Psoas muscle (tissue), 8 donors: Measurements from ENCODE around the gene TBC1D4. TPM values are rescaled to one million over a fixed set of nuclear protein-coding genes. Genes with fewer than 3 reads are reported as not detected.
A peak's percentile ranks its signal among the peaks of the same experiment; 100 is the strongest.

Experiments
- ATAC-seq, 4 donors: fragments of 200-7000 bp; cut with Tn5 transposase; one replicate each; pipeline ENCODE4 v1.9.1; 2020; ENCODE audit warnings: moderate library complexity in 3 of 4, mild to moderate bottlenecking in 2 of 4
- DNase-seq, 2 donors: peaks; one replicate each; pipeline ENCODE4 v3.0.0-alpha.2; 2020
- H3K27ac ChIP-seq: fragments of 200-600 bp; one replicate; pipeline ENCODE4 v1.8.0; 2022
- H3K27me3 ChIP-seq, 3 donors: fragments of 200-600 bp in 1 of 3; one replicate each; pipeline versions ENCODE4 v1.6.1 to v1.8.0; 2013 to 2022; ENCODE audit warnings: low read length in 2 of 3, mild to moderate bottlenecking in 2 of 3, moderate library complexity in 1 of 3; ENCODE audit not compliant: insufficient read depth in 3 of 3
- H3K36me3 ChIP-seq, 2 donors: fragments of 200-600 bp in 1 of 2; one replicate each; pipeline versions ENCODE4 v1.6.1 to v1.8.0; 2013 to 2022; ENCODE audit warnings: low read depth in 1 of 2, mild to moderate bottlenecking in 1 of 2, moderate library complexity in 1 of 2; ENCODE audit not compliant: insufficient read depth in 1 of 2
- H3K4me1 ChIP-seq: fragments of 200-600 bp; one replicate; pipeline ENCODE4 v1.8.0; 2022
- H3K4me3 ChIP-seq: fragments of 200-600 bp; one replicate; pipeline ENCODE4 v1.8.0; 2022; ENCODE audit warnings: mild to moderate bottlenecking
- H3K9me3 ChIP-seq: fragments of 200-600 bp; one replicate; pipeline ENCODE4 v1.8.0; 2022
- WGBS, 3 donors: extraction: QIAGEN DNeasy Blood & Tissue Kit; methylation state at CpG; one replicate each; pipeline versions ENCODE4 v1.1.6 to v1.1.7; 2013; 5-methylcytosine and 5-hydroxymethylcytosine counted together
- intact Hi-C, 2 donors: fragments of 100-400 bp; cut with DNase I; formaldehyde crosslinking; loops; one replicate each; pipeline versions ENCODE4 v1.11.0 to v1.14.2; 2022
- polyA plus RNA-seq, 3 donors: library from polyadenylated mRNA; stranded (reverse); fragments of 200-250 nt; gene quantifications; one replicate each; pipeline ENCODE4 v1.2.3, GENCODE V29; 2013
- total RNA-seq, 4 donors: library from RNA; stranded (reverse); fragmentation: NEBNext Ultra II Directional in 2 of 4; extraction: Animal tissue kit (Norgen Biotek cat#: 25700) in 2 of 4; gene quantifications; one replicate each; pipeline versions ENCODE4 v1.2.1 to v1.2.4, GENCODE V29; 2021 to 2023
- TF ChIP-seq, protein P1 (sequence below): fragments of 200-600 bp; IDR thresholded peaks from one replicate; pipeline ENCODE4 v1.8.0; 2022; ENCODE audit warnings: antibody characterized with exemption
- donor health status: healthy with polysubstance abuse.
- donor health status: DM: no; HTN: no; CAD: no; lungs with moderate emphysema.
- donor health status: Bipolar disorder and iron deficiency.
- donor health status: healthy.
- donor health status: DM: yes; HTN: yes; CAD: no.
- donor health status: DM: no; HTN: no; CAD: no.
- donor health status: DM: no; HTN: no; CAD: no.
- donor health status: DM: yes; HTN: yes; CAD: no.

TBC1D4 gene
- total and polyA plus RNA-seq, 7 donors, result 3.1 to 127 (median 89.9) TPM

DNA sequence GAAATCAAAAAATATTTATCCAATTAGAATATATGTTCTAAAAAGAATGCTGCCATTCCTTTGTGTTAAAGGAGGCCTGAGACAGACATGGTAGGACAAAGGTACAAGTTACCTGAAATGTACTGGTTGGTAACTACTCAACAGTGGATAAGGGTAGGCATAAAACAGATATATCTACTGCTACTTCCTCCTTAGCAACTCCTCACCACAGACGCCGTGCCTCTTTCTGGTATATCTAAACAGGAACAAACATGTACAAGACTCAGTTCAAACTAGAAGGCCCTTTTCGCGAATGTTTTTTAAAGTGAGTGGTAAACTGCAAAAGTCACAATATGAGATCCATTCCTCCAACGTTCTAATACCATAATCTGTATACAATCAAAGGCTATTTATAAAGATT lies 86.9 kb downstream of the TBC1D4 start:
- Histone ChIP-seq H3K4me1 (peaks cover 55% of the 10 kb centered on the region), H3K27ac (peak overlapping the region; percentile 24), H3K4me3 (no peak overlapping the region), H3K27me3 (no peaks in the 10 kb centered on the region), H3K9me3 (no peaks in the 10 kb centered on the region), H3K36me3 (no peaks in the 10 kb centered on the region)
- TF ChIP-seq, protein P1, sequence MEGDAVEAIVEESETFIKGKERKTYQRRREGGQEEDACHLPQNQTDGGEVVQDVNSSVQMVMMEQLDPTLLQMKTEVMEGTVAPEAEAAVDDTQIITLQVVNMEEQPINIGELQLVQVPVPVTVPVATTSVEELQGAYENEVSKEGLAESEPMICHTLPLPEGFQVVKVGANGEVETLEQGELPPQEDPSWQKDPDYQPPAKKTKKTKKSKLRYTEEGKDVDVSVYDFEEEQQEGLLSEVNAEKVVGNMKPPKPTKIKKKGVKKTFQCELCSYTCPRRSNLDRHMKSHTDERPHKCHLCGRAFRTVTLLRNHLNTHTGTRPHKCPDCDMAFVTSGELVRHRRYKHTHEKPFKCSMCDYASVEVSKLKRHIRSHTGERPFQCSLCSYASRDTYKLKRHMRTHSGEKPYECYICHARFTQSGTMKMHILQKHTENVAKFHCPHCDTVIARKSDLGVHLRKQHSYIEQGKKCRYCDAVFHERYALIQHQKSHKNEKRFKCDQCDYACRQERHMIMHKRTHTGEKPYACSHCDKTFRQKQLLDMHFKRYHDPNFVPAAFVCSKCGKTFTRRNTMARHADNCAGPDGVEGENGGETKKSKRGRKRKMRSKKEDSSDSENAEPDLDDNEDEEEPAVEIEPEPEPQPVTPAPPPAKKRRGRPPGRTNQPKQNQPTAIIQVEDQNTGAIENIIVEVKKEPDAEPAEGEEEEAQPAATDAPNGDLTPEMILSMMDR, result no peak
- WGBS, 3 donors, result 65 to 83% (median 78%) methylated on average over 5 of the region's 5 CpGs
- DNase-seq, result no peak
- intact Hi-C loops, result no loop called here
- no peak for ATAC-seq

DNA sequence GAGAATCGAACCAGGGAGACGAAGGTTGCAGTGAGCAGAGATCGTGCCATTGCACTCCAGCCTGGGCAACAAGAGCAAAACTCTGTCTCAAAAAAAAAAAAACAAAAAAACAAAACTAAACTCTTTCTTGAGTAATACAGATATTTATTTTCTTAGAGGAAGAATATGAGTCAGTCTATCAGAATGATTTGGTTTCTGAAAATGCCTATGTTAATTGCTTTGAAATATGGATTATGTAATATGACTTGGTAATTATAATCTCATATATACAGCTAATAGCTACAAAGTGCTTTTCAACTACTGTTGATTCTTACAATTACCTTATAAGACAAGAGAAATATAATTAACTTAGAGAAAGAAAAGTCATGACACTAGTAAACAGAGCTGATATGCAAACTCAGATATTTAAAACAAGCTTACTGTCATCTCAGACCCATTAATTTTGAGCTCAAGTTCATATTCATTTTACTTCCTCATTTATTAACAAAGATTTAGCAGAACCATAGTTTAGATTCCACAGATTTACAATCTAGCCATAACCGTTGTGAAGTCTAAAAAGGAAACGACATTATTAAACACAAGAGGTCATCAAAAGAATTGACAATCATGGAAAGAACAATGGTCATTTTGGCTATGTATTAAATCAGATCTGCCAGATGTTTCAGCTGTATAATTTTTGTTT lies 88.0 kb downstream of the TBC1D4 start:
- H3K27me3 ChIP-seq, result no peaks in the 10 kb centered on the region
- no peak overlapping the region for H3K27ac ChIP-seq
- no peaks in the 10 kb centered on the region for H3K36me3 ChIP-seq
- H3K9me3 ChIP-seq, result no peaks in the 10 kb centered on the region
- no peak overlapping the region for H3K4me3 ChIP-seq
- intact Hi-C loops, result no loop called here
- ATAC-seq, result no peak
- WGBS, 3 donors, result 59 to 65% (median 63%) methylated on average over 5 of the region's 5 CpGs
- TF ChIP-seq, protein P1, result no peak
- peaks cover 55% of the 10 kb centered on the region for H3K4me1 ChIP-seq
- DNase-seq, result no peak

DNA sequence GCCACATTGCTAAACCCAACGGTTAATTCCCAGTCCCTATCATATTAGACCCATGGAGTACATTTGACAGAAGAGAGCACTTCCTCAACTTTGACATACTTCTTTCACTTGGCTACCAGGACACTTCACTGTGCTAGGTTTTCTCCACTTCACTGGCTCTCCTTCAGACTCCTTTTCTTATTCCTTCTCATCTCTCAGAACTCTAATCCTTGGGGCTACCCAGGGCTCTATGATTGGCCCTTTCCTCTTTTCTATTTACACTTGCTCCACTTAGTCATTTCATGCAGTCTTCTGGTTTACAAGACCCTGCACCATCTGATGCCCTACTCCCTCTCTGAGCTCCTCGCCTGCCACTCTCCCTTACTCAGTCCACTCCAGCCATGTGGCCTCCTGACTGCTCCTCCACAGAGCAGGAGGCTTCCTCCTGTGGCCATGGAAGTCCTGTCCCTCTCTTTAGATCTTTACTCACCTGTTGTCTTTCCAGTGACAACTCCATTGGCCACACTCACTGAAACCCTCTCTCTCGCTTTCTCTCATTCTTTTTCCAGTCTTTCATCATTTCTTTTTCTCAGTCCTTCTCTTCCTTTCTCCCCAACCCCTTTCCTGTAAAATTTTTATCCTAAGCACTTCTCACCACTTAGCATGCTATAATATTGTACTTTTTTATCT lies 90.4 kb downstream of the TBC1D4 start:
- 71 to 88% (median 74%) methylated on average over 3 of the region's 3 CpGs for WGBS, 3 donors
- ATAC-seq (peak; percentile 30 to 73 (median 71)), DNase-seq (no peak)
- Histone ChIP-seq H3K27me3 (no peaks in the 10 kb centered on the region), H3K36me3 (no peaks in the 10 kb centered on the region), H3K9me3 (no peaks in the 10 kb centered on the region), H3K27ac (peak overlapping the region; percentile 21), H3K4me3 (no peak overlapping the region), H3K4me1 (peaks cover 37% of the 10 kb centered on the region)
- intact Hi-C loops, result no loop called here
- TF ChIP-seq, protein P1, result no peak

DNA sequence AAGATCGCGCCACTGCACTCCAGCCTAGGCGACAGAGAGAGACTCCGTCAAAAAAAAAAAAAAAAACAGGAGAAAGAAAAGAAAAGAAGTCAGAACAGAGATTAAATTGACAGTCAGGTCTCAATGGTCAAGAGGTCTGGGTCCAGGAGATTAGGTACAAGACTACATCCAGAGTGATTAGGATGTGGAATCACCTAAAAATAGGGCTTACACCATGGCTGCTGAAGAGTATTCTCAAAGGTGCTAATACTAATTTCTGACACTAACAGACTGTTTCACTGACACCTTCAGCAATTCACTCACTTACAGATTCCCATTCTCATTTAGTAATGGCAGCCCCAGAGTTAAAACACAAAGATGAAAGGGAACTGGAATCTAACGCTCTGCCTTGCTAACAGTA lies 91.7 kb downstream of the TBC1D4 start:
- ATAC-seq (no peak), DNase-seq (no peak)
- no peaks in the 10 kb centered on the region for H3K9me3 ChIP-seq
- H3K27me3 ChIP-seq, result no peaks in the 10 kb centered on the region
- H3K36me3 ChIP-seq, result no peaks in the 10 kb centered on the region
- H3K4me1 ChIP-seq, result peaks cover 25% of the 10 kb centered on the region
- peak overlapping the region; percentile 23 for H3K27ac ChIP-seq
- whole genome bisulfite sequencing, 3 donors, result 90 to 93% (median 92%) methylated on average over 4 to 5 of the region's 5 CpGs
- H3K4me3 ChIP-seq, result no peak overlapping the region
- intact Hi-C loops, result no loop called here
- TF ChIP-seq, protein P1, result no peak
